ENCODE data around the gene LBHD2.

DNA sequence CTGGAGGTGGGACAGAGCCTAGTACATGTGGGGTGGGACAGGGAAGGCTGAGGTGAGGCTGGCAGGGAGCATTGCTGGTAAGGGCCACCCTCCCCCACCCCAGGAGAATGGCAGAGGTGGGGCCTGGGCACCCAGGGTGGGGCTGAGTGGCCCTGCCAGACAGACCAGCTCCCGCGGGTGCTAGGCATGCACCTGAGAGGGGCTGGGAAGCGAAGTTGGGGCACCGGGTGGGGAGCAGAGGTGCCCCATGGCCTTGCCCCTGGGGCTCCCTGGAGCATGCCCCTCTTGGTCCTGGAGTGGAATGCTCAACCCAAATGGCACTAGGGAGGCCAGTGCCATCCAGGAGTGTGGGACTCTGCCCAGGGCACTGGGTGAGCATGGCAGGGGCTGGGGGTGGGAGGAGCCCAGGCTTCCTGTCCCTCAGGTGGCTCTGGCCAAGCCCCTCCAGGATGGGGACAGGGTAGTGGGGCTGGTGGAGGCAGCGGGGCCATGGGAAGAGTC is 40.5 kb downstream of the LBHD2 start:
- no peak for TF ChIP-seq SIN3A (IDR thresholded peaks at IDR 0.05; ENCODE audit: low read depth, low read length)
- no peak for TF ChIP-seq JUND (IDR thresholded peaks at IDR 0.05; ENCODE audit: low read depth, low read length)
- TF ChIP-seq CHD2 (IDR thresholded peaks at IDR 0.05; ENCODE audit: borderline replicate concordance, low read depth, low read length): 0 out of 2 replicates have a peak, but pooled peaks have one; percentile 2
- no peak for TF ChIP-seq ZNF622 (IDR thresholded peaks at IDR 0.05)
- no peak for TF ChIP-seq KLF5 (IDR thresholded peaks at IDR 0.05; ENCODE audit: partially characterized antibody)
- TF ChIP-seq, protein P1, sequence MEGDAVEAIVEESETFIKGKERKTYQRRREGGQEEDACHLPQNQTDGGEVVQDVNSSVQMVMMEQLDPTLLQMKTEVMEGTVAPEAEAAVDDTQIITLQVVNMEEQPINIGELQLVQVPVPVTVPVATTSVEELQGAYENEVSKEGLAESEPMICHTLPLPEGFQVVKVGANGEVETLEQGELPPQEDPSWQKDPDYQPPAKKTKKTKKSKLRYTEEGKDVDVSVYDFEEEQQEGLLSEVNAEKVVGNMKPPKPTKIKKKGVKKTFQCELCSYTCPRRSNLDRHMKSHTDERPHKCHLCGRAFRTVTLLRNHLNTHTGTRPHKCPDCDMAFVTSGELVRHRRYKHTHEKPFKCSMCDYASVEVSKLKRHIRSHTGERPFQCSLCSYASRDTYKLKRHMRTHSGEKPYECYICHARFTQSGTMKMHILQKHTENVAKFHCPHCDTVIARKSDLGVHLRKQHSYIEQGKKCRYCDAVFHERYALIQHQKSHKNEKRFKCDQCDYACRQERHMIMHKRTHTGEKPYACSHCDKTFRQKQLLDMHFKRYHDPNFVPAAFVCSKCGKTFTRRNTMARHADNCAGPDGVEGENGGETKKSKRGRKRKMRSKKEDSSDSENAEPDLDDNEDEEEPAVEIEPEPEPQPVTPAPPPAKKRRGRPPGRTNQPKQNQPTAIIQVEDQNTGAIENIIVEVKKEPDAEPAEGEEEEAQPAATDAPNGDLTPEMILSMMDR (IDR thresholded peaks at IDR 0.05 in 2 of 3, conservative IDR thresholded peaks at IDR 0.05 in 1 of 3; ENCODE audit: control insufficient read depth in 2 of 3, extremely low read depth in 1 of 3, insufficient read depth in 1 of 3, low read depth in 3 of 3, low read length in 3 of 3): no peak
- TF ChIP-seq RAD21 (IDR thresholded peaks at IDR 0.05; ENCODE audit: insufficient read depth, low read depth, low read length): no peak
